ENCODE data around the gene CYLD. TPM values are rescaled to one million over a fixed set of nuclear protein-coding genes. Genes with fewer than 3 reads are reported as not detected.

Gene CYLD
- total RNA-seq, 1 experiment from 2014 or later, result 12.5 TPM

DNA sequence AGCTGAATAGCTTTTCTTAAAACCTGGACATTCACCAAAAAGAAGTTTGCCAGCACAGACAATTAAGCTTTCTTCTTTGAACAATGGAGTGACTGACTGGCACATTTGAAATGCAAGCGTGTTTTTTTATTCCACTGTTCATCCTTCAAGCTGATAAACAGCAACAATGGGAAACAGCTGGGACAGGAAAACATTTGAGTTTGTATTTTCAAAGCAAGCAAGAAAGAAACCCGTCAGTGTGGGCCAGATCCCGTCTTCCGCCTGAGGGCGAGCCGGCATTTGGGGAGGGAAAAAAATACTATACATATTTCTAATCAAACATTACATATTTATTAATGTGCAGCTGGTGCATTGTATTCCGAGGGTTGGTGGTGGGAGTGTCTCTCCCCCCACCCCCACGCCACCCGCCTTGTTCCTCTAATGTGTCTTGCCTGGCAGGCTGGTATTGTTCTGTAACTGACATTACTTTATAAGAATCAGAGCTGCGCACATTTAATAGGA lies 94.3 kb downstream of the CYLD start:
- Mint-ChIP-seq H3K4me3 (no peak overlapping the region), H3K9me3 (peaks cover 7 to 13% of the 10 kb centered on the region in 2 experiments; a peak in 4 of 5 replicates), H3K27ac (no peak overlapping the region), H3K36me3 (ENCODE audit: insufficient read depth in 1 of 3, low read depth in 3 of 3) (peaks cover 0 to 5% (median 4%) of the 10 kb centered on the region in 3 experiments; a peak in 3 of 7 replicates), H3K27me3 (ENCODE audit: low read depth) (peaks cover 5% of the 10 kb centered on the region), H3K4me1 (peaks cover 0 to 10% of the 10 kb centered on the region in 2 experiments; a peak in 2 of 4 replicates)
- H3K4me2 ChIP-seq (ENCODE audit: insufficient read depth, insufficient read length, low read length), result no peak overlapping the region
- no peak overlapping the region for H3K14ac ChIP-seq (ENCODE audit: insufficient read depth, low read length)
- no peak overlapping the region for H3K23ac ChIP-seq (ENCODE audit: insufficient read length, low read depth, low read length)
- TF ChIP-seq, protein P1, sequence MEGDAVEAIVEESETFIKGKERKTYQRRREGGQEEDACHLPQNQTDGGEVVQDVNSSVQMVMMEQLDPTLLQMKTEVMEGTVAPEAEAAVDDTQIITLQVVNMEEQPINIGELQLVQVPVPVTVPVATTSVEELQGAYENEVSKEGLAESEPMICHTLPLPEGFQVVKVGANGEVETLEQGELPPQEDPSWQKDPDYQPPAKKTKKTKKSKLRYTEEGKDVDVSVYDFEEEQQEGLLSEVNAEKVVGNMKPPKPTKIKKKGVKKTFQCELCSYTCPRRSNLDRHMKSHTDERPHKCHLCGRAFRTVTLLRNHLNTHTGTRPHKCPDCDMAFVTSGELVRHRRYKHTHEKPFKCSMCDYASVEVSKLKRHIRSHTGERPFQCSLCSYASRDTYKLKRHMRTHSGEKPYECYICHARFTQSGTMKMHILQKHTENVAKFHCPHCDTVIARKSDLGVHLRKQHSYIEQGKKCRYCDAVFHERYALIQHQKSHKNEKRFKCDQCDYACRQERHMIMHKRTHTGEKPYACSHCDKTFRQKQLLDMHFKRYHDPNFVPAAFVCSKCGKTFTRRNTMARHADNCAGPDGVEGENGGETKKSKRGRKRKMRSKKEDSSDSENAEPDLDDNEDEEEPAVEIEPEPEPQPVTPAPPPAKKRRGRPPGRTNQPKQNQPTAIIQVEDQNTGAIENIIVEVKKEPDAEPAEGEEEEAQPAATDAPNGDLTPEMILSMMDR (conservative IDR thresholded peaks at IDR 0.05), result no peak
- no peak overlapping the region for H2AFZ ChIP-seq (ENCODE audit: low read length)
- no peak overlapping the region for H3K27ac ChIP-seq (ENCODE audit: insufficient read length, low read depth, low read length)
- H3K79me1 ChIP-seq (ENCODE audit: insufficient read depth, low read depth, low read length, poor library complexity, severe bottlenecking), result no peaks in the 10 kb centered on the region
- no peak overlapping the region for H4K91ac ChIP-seq (ENCODE audit: insufficient read length, low read depth, low read length)
- no peak overlapping the region for H2BK15ac ChIP-seq (ENCODE audit: low read depth, low read length)
- DNase-seq, result no peak
- H3K79me2 ChIP-seq (ENCODE audit: insufficient read depth, low read length), result no peaks in the 10 kb centered on the region
- H2BK20ac ChIP-seq (ENCODE audit: low read depth, low read length, poor library complexity, severe bottlenecking), result no peak overlapping the region
- H3K27me3 ChIP-seq (ENCODE audit: insufficient read depth, low read length), result no peaks in the 10 kb centered on the region; the same call in 1 of the 2 replicates
- peaks cover 2% of the 10 kb centered on the region for H4K20me1 ChIP-seq (ENCODE audit: control insufficient read depth, insufficient read depth, insufficient read length)
- H4K8ac ChIP-seq (replicated peaks; ENCODE audit: insufficient read length, low read depth, low read length), result no peak overlapping the region
- no CpG with 5 or more reads among the region's 10 CpGs for WGBS (ENCODE audit: extremely low coverage, insufficient read length, low lambda C conversion rate)
- H3K4me1 ChIP-seq (ENCODE audit: insufficient read depth, low read length), result 0 out of 2 replicates have a peak, but pooled peaks cover 3% of the 10 kb centered on the region
- H3K4ac ChIP-seq (ENCODE audit: low read depth, low read length), result no peak overlapping the region
- no peak overlapping the region for H3K18ac ChIP-seq (ENCODE audit: insufficient read length, low read depth, low read length)
- no peaks in the 10 kb centered on the region for H3K9me3 ChIP-seq (ENCODE audit: control insufficient read depth, low read depth, low read length)
- H3T11ph ChIP-seq (ENCODE audit: low read length), result no peak overlapping the region
- no peak overlapping the region for H3K9ac ChIP-seq (ENCODE audit: extremely low read depth, insufficient read length, low read length)
- no peak overlapping the region for H2BK12ac ChIP-seq (ENCODE audit: insufficient read length, low read depth, low read length)
- H2AK5ac ChIP-seq (ENCODE audit: insufficient read length, low read length), result no peak overlapping the region
- no peak overlapping the region for H2BK120ac ChIP-seq (ENCODE audit: low read depth, low read length, poor library complexity, severe bottlenecking)
- H4K5ac ChIP-seq (ENCODE audit: insufficient read length, low read depth, low read length), result no peak overlapping the region
- H3K23me2 ChIP-seq (ENCODE audit: insufficient read length, low read depth, low read length, poor library complexity, severe bottlenecking), result no peaks in the 10 kb centered on the region
- H3K56ac ChIP-seq (ENCODE audit: insufficient read length, low read depth, low read length), result no peak overlapping the region
- H2BK5ac ChIP-seq (ENCODE audit: insufficient read length, low read length), result no peak overlapping the region

All from H9 (cell line).